HEK293T (cell line): ENCODE data around the gene ZNF362.

Experiments used
- CTCF ChIA-PET: fragments of 350-600 bp; formaldehyde crosslinking; extraction: SDS; loops from one replicate; lab custom pipeline; 2021; ENCODE audit warnings: antibody characterized with exemption, inconsistent platforms; lab: Yijun Ruan, JAX
- POLR2A ChIA-PET: fragments of 350-600 bp; formaldehyde crosslinking; extraction: SDS; loops from one replicate; lab custom pipeline; 2020; ENCODE audit warnings: antibody characterized with exemption, inconsistent platforms; lab: Yijun Ruan, JAX
- DNase-seq: peaks from one replicate; pipeline ENCODE4 v3.0.0; 2012; ENCODE audit warnings: mixed read lengths; ENCODE audit errors: extremely low spot score
- ARNT ChIP-seq: fragments of 450-650 bp; IDR thresholded peaks from 2 replicates; pipeline ENCODE4 v1.6.1; 2017; ENCODE audit warnings: mild to moderate bottlenecking
- BHLHE40 ChIP-seq: fragments of 450-650 bp; IDR thresholded peaks from 2 replicates; pipeline ENCODE4 v1.6.1; 2016; ENCODE audit warnings: mild to moderate bottlenecking, moderate library complexity, borderline replicate concordance
- CTBP1 ChIP-seq: fragments of 450-650 bp; IDR thresholded peaks from 2 replicates; pipeline ENCODE4 v1.6.1; 2016; ENCODE audit warnings: borderline replicate concordance
- ELF4 ChIP-seq: fragments of 450-650 bp; IDR thresholded peaks from 2 replicates; pipeline ENCODE4 v1.6.1; 2017; ENCODE audit warnings: antibody characterized with exemption
- FOXA1 ChIP-seq: fragments of 450-650 bp; IDR thresholded peaks from 2 replicates; pipeline ENCODE4 v1.6.1; 2016; ENCODE audit warnings: mild to moderate bottlenecking
- FOXK2 ChIP-seq: fragments of 450-650 bp; IDR thresholded peaks from 2 replicates; pipeline ENCODE4 v1.6.1; 2016; ENCODE audit warnings: mild to moderate bottlenecking
- FOXM1 ChIP-seq: fragments of 450-650 bp; IDR thresholded peaks from 2 replicates; pipeline ENCODE4 v1.6.1; 2017; ENCODE audit warnings: mild to moderate bottlenecking, borderline replicate concordance
- HDGF ChIP-seq: fragments of 450-650 bp; IDR thresholded peaks from 2 replicates; pipeline ENCODE4 v1.6.1; 2017; ENCODE audit warnings: antibody characterized with exemption, borderline replicate concordance
- L3MBTL2 ChIP-seq: fragments of 450-650 bp; conservative IDR thresholded peaks from 2 replicates; pipeline ENCODE4 v1.6.1; 2016; ENCODE audit warnings: mild to moderate bottlenecking
- LEF1 ChIP-seq: fragments of 450-650 bp; IDR thresholded peaks from 2 replicates; pipeline ENCODE4 v1.6.1; 2017; ENCODE audit warnings: mild to moderate bottlenecking, borderline replicate concordance
- NFRKB ChIP-seq: fragments of 450-650 bp; IDR thresholded peaks from 2 replicates; pipeline ENCODE4 v1.6.1; 2016; ENCODE audit warnings: mild to moderate bottlenecking, moderate library complexity
- SP1 ChIP-seq: fragments of 450-650 bp; IDR thresholded peaks from 2 replicates; pipeline ENCODE4 v1.6.1; 2017
- SUZ12 ChIP-seq: fragments of 450-650 bp; IDR thresholded peaks from 2 replicates; pipeline ENCODE4 v1.6.1; 2016; ENCODE audit warnings: mild to moderate bottlenecking
- TARDBP ChIP-seq: fragments of 450-650 bp; IDR thresholded peaks from 2 replicates; pipeline ENCODE4 v1.6.1; 2016
- ZNF384 ChIP-seq: fragments of 450-650 bp; IDR thresholded peaks from 2 replicates; pipeline ENCODE4 v1.6.1; 2016
- TF ChIP-seq, protein P1 (sequence below): fragments of 450-650 bp; IDR thresholded peaks from 2 replicates; pipeline ENCODE4 v1.6.1; 2016

ZNF362 gene

DNA sequence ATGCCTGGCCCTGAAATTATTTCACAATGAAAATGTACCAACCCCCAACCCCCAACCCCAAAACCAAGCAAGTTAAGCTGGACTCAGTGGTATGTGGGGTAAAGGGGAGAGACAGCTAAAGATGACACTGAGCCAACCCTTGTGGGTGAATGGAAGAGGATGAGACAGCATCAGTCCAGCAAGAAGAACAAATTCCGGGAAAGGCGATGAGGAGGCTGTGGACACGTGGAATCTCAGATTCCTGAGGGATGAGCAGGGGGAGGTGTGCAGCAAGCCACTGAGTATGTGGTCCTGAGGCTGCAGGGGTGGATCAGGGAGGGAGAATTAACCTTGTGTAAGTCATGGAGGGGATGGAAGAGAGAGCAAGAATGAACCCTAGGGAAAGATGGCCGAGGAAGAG lies 14.4 kb upstream of the ZNF362 start:
- POLR2A ChIA-PET, result no interaction called here

DNA sequence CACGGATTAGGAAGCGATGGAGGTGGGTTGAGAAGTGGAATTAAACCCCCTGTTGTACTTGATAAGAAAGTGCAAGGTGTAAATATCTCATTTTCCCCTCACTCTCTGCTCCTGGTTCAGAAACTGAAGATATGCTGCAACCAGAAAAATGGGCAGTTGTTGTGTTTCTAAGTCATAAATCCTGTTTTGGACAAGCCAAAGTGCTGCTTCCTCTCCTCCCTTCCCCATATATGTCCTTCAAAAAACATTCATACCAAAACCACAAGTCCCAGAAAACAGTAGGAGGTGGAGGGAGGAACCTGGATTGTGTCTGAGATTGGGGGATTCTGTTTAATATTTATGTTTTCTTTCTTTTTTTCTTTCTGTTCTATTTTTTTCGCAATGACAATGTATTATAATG lies 13.6 kb upstream of the ZNF362 start:
- ChIA-PET POLR2A (no interaction called here), CTCF (no interaction called here)
- no peak for DNase-seq
- TF ChIP-seq ZNF384, result no peak
- TF ChIP-seq L3MBTL2, result no peak
- TF ChIP-seq ELF4, result no peak
- TF ChIP-seq FOXK2, result no peak
- TF ChIP-seq LEF1, result no peak
- TF ChIP-seq NFRKB, result no peak
- TF ChIP-seq FOXA1, result no peak

More for the DNA sequence above, 14.4 kb upstream of the ZNF362 start:
- CTCF ChIA-PET, result no interaction called here
- no peak for TF ChIP-seq SUZ12
- no peak for TF ChIP-seq BHLHE40
- TF ChIP-seq CTBP1, result no peak
- TF ChIP-seq L3MBTL2, result no peak
- TF ChIP-seq ZNF384, result no peak
- TF ChIP-seq HDGF, result no peak
- TF ChIP-seq FOXA1, result no peak
- no peak for TF ChIP-seq SP1
- no peak for TF ChIP-seq FOXM1
- no peak for TF ChIP-seq ELF4
- no peak for TF ChIP-seq LEF1
- TF ChIP-seq ARNT, result no peak
- no peak for TF ChIP-seq NFRKB
- TF ChIP-seq, protein P1, sequence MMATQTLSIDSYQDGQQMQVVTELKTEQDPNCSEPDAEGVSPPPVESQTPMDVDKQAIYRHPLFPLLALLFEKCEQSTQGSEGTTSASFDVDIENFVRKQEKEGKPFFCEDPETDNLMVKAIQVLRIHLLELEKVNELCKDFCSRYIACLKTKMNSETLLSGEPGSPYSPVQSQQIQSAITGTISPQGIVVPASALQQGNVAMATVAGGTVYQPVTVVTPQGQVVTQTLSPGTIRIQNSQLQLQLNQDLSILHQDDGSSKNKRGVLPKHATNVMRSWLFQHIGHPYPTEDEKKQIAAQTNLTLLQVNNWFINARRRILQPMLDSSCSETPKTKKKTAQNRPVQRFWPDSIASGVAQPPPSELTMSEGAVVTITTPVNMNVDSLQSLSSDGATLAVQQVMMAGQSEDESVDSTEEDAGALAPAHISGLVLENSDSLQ, result no peak
- no peak for TF ChIP-seq TARDBP
- TF ChIP-seq FOXK2, result no peak
- no peak for DNase-seq

DNA sequence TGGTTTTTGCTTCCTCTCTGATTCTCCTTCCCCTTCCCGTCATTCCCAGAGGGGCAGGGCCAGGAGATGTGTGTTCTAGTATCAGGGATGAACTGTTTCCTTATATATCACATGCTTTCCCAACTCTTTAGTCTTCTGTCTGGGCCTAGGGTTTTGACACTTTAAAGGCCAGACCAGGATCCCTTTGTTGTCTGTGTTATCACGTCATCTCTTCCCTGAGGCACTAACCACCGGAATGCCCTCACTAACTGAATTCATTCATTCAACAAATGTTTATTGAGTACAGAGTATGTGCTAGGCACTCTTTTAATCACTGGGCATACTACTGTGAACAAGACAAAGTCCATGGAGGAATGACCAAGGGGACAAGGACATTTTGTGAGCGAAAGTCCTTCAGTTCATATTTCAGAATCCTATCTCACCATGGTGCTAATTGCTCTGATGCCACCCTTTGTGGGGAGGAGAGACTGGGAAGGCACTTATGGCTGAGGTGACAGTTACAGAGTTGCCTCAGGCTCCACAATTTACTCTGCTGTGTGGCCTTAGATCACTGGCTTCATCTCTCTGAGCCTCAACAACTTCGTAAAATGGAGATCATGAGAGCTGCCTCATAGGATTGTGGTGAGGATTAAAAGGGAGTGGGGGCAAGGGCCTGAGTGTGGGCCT lies 12.0 kb upstream of the ZNF362 start:
- no peak for DNase-seq
- ChIA-PET CTCF (no interaction called here), POLR2A (interaction anchor here (1.4 kb wide), 1 partner anchor 117 kb away, joined by 4 read pairs; no protein-coding TSS in a partner anchor)
- no peak for TF ChIP-seq LEF1
- TF ChIP-seq FOXM1, result no peak
- TF ChIP-seq FOXA1, result no peak
- TF ChIP-seq, protein P1, result no peak
- TF ChIP-seq ZNF384, result no peak
- TF ChIP-seq ARNT, result no peak
- TF ChIP-seq SP1, result no peak
- TF ChIP-seq ELF4, result no peak
- TF ChIP-seq SUZ12, result no peak
- no peak for TF ChIP-seq NFRKB
- no peak for TF ChIP-seq TARDBP
- no peak for TF ChIP-seq HDGF

DNA sequence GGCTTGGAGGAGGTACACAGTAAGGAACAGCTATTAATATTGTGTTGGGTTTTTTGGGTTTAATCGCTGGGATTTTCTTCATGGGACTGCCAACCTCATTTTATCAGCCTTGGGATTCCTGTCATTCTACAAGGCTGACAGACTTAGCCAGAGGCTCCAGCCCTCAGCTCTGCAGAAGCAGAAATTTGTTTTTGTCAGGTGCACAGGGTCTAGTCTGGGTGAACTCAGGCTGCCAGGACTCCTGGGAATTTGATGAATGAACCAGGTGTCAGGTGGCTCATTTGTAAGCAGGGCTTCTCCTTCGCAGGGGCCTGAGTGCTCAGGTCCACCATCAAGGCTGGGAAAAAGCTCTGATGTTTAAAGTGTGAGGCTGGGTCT lies 11.5 kb upstream of the ZNF362 start:
- no peak for TF ChIP-seq LEF1
- ChIA-PET CTCF (no interaction called here), POLR2A (interaction anchor here (1.4 kb wide), 1 partner anchor 118 kb away, joined by 4 read pairs; no protein-coding TSS in a partner anchor)
- DNase-seq, result no peak

DNA sequence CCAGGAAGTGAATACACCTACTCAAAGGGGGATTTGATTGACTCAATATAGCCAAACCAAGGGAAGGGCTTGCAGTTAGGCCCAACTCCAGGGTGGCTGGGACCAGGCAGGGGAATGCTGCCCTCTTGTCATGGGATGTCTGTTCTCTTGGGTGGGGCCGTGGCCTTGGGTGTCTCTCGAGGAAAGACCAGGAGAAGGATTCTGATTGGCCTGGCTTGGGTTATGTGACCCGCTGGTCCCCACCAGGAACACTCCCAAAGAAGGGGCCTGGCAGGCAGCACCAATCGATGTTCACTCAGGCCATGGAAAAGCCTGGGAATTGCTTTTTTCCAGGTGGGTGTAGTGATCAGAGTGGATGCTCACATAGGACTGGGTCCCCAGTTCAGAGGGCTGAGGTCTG lies 10.1 kb upstream of the ZNF362 start:
- ChIA-PET CTCF (no interaction called here), POLR2A (no interaction called here)
- no peak for DNase-seq
- no peak for TF ChIP-seq LEF1
- TF ChIP-seq ELF4, result no peak

DNA sequence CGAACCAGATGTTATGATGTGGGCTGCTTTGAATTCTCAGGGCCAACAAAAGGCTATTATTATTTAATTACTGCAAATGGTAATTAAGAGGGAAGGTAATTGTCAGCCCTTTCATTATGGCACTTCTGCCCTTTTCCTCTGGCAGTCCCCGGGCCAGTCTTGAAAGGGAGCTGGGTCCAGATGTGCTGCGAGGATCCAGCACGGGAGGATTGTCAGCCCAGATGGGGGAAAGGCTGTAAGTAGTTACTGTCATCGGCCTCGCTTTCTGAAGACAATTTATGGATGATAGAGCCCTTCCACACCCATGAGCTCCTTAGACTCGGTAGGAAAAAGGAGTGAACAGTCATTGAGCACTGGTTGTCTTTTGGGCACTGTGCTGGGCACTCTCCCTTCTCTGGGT lies 8.7 kb upstream of the ZNF362 start:
- no peak for DNase-seq
- ChIA-PET CTCF (no interaction called here), POLR2A (no interaction called here)
- no peak for TF ChIP-seq LEF1
- TF ChIP-seq, protein P1, result no peak
- no peak for TF ChIP-seq BHLHE40
- TF ChIP-seq FOXA1, result no peak
- no peak for TF ChIP-seq L3MBTL2
- TF ChIP-seq ZNF384, result no peak
- TF ChIP-seq HDGF, result no peak
- TF ChIP-seq FOXK2, result no peak
- TF ChIP-seq FOXM1, result no peak
- TF ChIP-seq ARNT, result no peak

DNA sequence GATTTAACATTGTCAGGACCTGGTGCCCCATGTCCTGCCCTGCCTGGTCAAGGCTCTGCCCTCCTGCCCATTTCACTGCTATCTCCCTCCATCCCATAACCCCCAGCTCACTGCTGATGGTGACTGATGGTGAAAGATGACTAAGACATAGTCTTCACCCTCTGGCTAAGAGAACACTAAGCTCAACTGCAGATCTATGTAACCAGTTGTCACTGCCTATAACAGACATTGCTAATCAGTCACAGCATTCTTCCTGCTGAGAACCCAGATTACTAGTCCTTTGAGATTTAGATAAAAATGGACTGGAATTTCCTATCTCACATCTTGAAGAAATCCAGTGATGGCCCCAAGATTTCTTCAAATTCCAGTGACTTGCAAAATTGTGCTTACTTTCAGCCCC lies 8.0 kb upstream of the ZNF362 start:
- DNase-seq, result no peak
- ChIA-PET POLR2A (no interaction called here), CTCF (no interaction called here)
- TF ChIP-seq NFRKB, result no peak
- TF ChIP-seq SUZ12, result no peak
- TF ChIP-seq ELF4, result no peak
- TF ChIP-seq HDGF, result no peak
- no peak for TF ChIP-seq FOXK2
- TF ChIP-seq L3MBTL2, result no peak
- no peak for TF ChIP-seq CTBP1
- no peak for TF ChIP-seq ARNT
- TF ChIP-seq, protein P1, result no peak
- no peak for TF ChIP-seq TARDBP
- TF ChIP-seq LEF1, result no peak
- TF ChIP-seq FOXA1, result no peak
- no peak for TF ChIP-seq FOXM1
- no peak for TF ChIP-seq SP1
- no peak for TF ChIP-seq BHLHE40
- no peak for TF ChIP-seq ZNF384
